Spleen (tissue), 11 donors: Measurements from ENCODE around the gene SSTR5. TPM values are rescaled to one million over a fixed set of nuclear protein-coding genes. Genes with fewer than 3 reads are reported as not detected.

Experiments used
- DNase-seq: peaks from one replicate; pipeline ENCODE4 v3.0.0-alpha.2; 2020
- H3K27ac ChIP-seq, 8 donors: fragments of 200-600 bp; sonication (generic) in 7 of 8; 1 replicate in 4 of 8; 2 replicates in 4 of 8; pipeline versions ENCODE4 v1.5.0 to v1.8.0; 2016 to 2021; ENCODE audit warnings: inconsistent platforms in 4 of 8, mild to moderate bottlenecking in 4 of 8, moderate library complexity in 1 of 8
- H3K27me3 ChIP-seq, 7 donors: fragments of 200-600 bp; sonication (generic) in 6 of 7; replicated peaks in 1 of 7; 1 replicate in 4 of 7; 2 replicates in 3 of 7; pipeline versions ENCODE4 v1.5.0 to v1.8.0; 2016 to 2021; ENCODE audit warnings: inconsistent platforms in 3 of 7, mild to moderate bottlenecking in 1 of 7
- H3K36me3 ChIP-seq, 6 donors: fragments of 200-600 bp; sonication (generic) in 5 of 6; 1 replicate in 4 of 6; 2 replicates in 2 of 6; pipeline versions ENCODE4 v1.5.0 to v1.8.0; 2016 to 2021; ENCODE audit warnings: inconsistent platforms in 2 of 6
- H3K4me1 ChIP-seq, 6 donors: fragments of 200-600 bp; sonication (generic) in 5 of 6; 1 replicate in 3 of 6; 2 replicates in 3 of 6; pipeline versions ENCODE4 v1.5.0 to v1.8.0; 2016 to 2021; ENCODE audit warnings: inconsistent platforms in 3 of 6
- H3K4me3 ChIP-seq, 8 donors: fragments of 200-600 bp; sonication (generic) in 7 of 8; 1 replicate in 4 of 8; 2 replicates in 4 of 8; pipeline versions ENCODE4 v1.5.0 to v1.8.0; 2016 to 2021; ENCODE audit warnings: inconsistent platforms in 4 of 8, mild to moderate bottlenecking in 4 of 8, moderate library complexity in 2 of 8
- H3K9me3 ChIP-seq, 8 donors: fragments of 200-600 bp; sonication (generic) in 7 of 8; 1 replicate in 4 of 8; 2 replicates in 4 of 8; pipeline versions ENCODE4 v1.5.0 to v1.8.0; 2016 to 2021; ENCODE audit warnings: inconsistent platforms in 4 of 8
- CTCF ChIP-seq, 11 experiments: fragments of 200-600 bp in 7 of 11; fragments of 450-650 bp in 4 of 11; sonication (generic) in 4 of 11; IDR thresholded peaks in 8 of 11; conservative IDR thresholded peaks in 3 of 11; 1 replicate in 7 of 11; 2 replicates in 4 of 11; pipeline versions ENCODE4 v1.4.0 to v1.8.0; 2016 to 2021; ENCODE audit warnings: antibody characterized with exemption in 11 of 11, inconsistent platforms in 4 of 11, mild to moderate bottlenecking in 1 of 11
- POLR2A ChIP-seq, 3 donors: fragments of 450-650 bp; IDR thresholded peaks; one replicate each; pipeline ENCODE4 v1.5.1; 2017; ENCODE audit warnings: antibody characterized with exemption in 3 of 3, mild to moderate bottlenecking in 1 of 3
- POLR2AphosphoS5 ChIP-seq, 3 donors: sonication (generic); formaldehyde crosslinking; IDR thresholded peaks; one replicate each; pipeline ENCODE4 v1.5.1; 2017; ENCODE audit warnings: antibody characterized with exemption in 3 of 3
- WGBS, 5 donors: extraction: QIAGEN DNeasy Blood & Tissue Kit in 3 of 5; methylation state at CpG; one replicate each; pipeline versions ENCODE4 v1.1.5 to v1.1.7; 2013 to 2018; 5-methylcytosine and 5-hydroxymethylcytosine counted together
- intact Hi-C: fragments of 100-400 bp; cut with DNase I; formaldehyde crosslinking; loops from one replicate; pipeline ENCODE4 v1.15.0; 2023; ENCODE audit warnings: low total_unique reads
- polyA plus RNA-seq, 3 donors: library from polyadenylated mRNA; stranded (reverse); fragments of 200-250 nt; gene quantifications; one replicate each; pipeline ENCODE4 v1.2.1, GENCODE V29; 2013
- total RNA-seq, 7 donors: library from RNA; depleted of rRNA in 3 of 7; stranded (reverse); fragments of >200 nt in 3 of 7; fragmentation: NEBNext Ultra II Directional in 4 of 7; extraction: Animal tissue kit (Norgen Biotek cat#: 25700) in 4 of 7; gene quantifications; one replicate each; pipeline versions ENCODE4 v1.1.0 to v1.2.1, GENCODE V29; 2016 to 2021
- donor health status: healthy with polysubstance abuse.
- donor health status: DM: no; HTN: no; CAD: no; lungs with moderate emphysema.
- donor health status: DM: no; HTN: no; CAD: no.
- donor health status: Bipolar disorder and iron deficiency.
- donor health status: healthy.
- donor health status: DM: no; HTN: no; CAD: no.
- donor health status: DM: yes; HTN: yes; CAD: no.

SSTR5 gene
- total and polyA plus RNA-seq, 10 donors = not detected

DNA sequence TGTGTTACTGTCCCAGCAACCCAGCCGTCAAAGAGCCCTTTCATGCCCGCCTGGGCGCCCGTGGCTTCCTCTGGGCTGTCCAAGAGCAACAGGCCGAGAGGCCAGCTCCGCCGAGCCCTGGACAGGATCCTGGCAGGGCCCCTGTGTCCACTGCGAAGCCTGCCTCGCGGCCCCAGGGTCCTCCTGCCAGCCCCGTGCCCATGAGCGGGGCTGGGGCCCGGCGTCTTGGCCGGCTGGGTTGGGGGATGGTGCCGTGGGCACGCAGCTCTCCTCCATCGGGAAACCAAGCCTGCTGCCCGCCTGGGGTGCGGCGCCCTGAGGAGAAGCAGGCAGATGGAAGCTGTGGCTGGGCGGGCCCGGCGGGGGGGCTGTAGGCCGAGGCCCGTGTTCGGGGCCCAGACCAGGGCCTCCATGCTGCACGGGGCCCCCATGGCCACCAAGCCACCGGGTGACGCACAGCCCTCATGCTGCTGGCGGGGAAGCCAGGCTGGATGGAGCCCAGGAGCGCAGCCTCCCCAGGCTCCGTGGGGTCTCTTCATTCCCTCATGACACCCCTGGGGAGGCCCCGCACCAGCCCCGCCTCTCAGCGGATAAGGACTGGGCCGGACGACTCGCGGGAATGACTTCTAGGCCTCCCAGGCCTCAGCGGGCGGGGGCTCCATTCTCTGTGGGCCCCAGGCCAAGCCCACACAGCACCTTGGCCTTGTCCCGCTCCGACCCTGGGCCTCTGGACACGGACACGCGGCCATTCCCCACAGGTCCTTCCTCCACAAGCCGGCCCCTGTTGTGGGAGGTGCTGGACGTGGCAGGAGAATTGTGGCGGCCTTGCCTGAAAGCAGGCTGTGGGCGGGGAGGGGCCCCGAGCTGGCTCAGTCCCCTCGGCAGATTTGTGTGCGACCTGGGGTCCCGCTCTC lies 23.9 kb downstream of the SSTR5 start, which contains the start of gene C1QTNF8:
Gene C1QTNF8, minus strand, starts transcription at position 76 of the 914 bp plus-strand sequence. CDS start 1,322 bp downstream, outside the sequence.
- no peak for DNase-seq

DNA sequence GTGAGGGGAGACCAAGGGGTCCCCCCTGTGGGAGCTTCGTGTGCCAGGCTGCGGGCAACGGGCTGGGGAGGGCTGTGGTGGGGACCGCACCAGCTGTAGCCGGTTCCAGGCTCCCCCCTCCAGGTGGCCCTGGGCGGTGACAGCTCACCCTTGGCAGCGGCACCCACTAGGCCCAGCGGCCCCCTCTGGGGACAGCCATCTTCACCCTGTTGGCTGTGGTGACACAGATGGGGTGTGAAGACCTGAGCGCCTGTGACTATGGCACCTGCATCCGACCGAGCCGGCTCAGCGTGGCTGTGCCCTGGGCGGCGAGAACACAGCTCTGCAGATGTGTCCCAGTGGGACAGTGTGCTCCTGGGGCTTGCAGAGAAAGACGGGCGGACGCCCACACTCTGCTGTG lies 24.6 kb downstream of the SSTR5 start:
- Histone ChIP-seq H3K27me3 (peaks cover 0 to 84% (median 29%) of the 10 kb centered on the region in 7 donors), H3K4me3 (no peak overlapping the region)

More for the DNA sequence above, 23.9 kb downstream of the SSTR5 start, which contains the start of gene C1QTNF8:
- TF ChIP-seq POLR2A (IDR thresholded peaks at IDR 0.05) (no peak), CTCF (IDR thresholded peaks at IDR 0.05 in 8 of 11, conservative IDR thresholded peaks at IDR 0.05 in 3 of 11) (no peak), POLR2AphosphoS5 (IDR thresholded peaks at IDR 0.05) (no peak)
- Histone ChIP-seq H3K4me1 (no peaks in the 10 kb centered on the region), H3K27ac (no peak within 1 kb of the TSS), H3K9me3 (no peaks in the 10 kb centered on the region), H3K4me3 (no peak within 1 kb of the TSS), H3K27me3 (peaks cover 0 to 84% (median 21%) of the 10 kb centered on the region in 7 donors), H3K36me3 (no peaks in the 10 kb centered on the region)
- 62 to 78% (median 72%) methylated on average over 15 to 55 of the region's 55 CpGs for WGBS, 5 donors
- intact Hi-C loops = no loop called here

DNA sequence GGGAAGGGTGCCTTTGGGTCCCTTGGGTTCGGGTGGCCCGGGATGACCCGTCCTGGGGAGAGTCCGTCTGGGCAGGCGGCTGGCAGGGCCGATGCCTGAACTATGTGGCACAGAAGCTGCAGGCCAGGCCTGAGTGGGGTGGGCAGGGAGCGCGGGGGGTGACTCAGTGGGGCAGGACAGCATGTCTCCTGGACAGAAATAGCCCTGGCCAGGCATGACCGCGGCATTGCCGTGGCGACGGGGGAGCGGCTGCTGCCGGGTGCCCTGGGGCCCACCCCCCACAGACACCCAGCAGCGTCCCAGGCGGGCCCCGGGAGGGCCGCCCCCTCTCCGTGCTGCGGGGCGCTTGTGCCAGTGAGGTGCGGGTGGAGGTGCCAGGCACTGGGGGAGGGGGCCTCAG lies 25.3 kb downstream of the SSTR5 start:
- no peak overlapping the region for H3K4me3 ChIP-seq
- no peak for DNase-seq
- WGBS, 5 donors = 75 to 86% (median 83%) methylated on average over 8 to 23 of the region's 23 CpGs

More for the DNA sequence above, 24.6 kb downstream of the SSTR5 start:
- no peaks in the 10 kb centered on the region for H3K4me1 ChIP-seq
- no peaks in the 10 kb centered on the region for H3K9me3 ChIP-seq
- no peaks in the 10 kb centered on the region for H3K36me3 ChIP-seq
- no peak for DNase-seq
- TF ChIP-seq POLR2A (IDR thresholded peaks at IDR 0.05) = no peak
- TF ChIP-seq CTCF (IDR thresholded peaks at IDR 0.05 in 8 of 11, conservative IDR thresholded peaks at IDR 0.05 in 3 of 11) = no peak
- no peak for TF ChIP-seq POLR2AphosphoS5 (IDR thresholded peaks at IDR 0.05)
- no peak overlapping the region for H3K27ac ChIP-seq
- 53 to 89% (median 74%) methylated on average over 3 to 18 of the region's 18 CpGs for WGBS, 5 donors
- intact Hi-C loops = no loop called here

More for the DNA sequence above, 25.3 kb downstream of the SSTR5 start:
- Histone ChIP-seq H3K27ac (no peak overlapping the region), H3K36me3 (no peaks in the 10 kb centered on the region), H3K27me3 (peaks cover 0 to 89% (median 29%) of the 10 kb centered on the region in 7 donors), H3K4me1 (peaks cover 0 to under 1% (median under 1%) of the 10 kb centered on the region in 6 donors), H3K9me3 (no peaks in the 10 kb centered on the region)
- TF ChIP-seq POLR2AphosphoS5 (IDR thresholded peaks at IDR 0.05) (no peak), POLR2A (IDR thresholded peaks at IDR 0.05) (no peak), CTCF (IDR thresholded peaks at IDR 0.05 in 8 of 11, conservative IDR thresholded peaks at IDR 0.05 in 3 of 11) (no peak)
- intact Hi-C loops = no loop called here
